Measurements from ENCODE around the gene ZNF670.

- TF ChIP-seq POLR2AphosphoS5 (IDR thresholded peaks at IDR 0.05; ENCODE audit: low read depth, low read length) = no peak
- no peak for TF ChIP-seq POLR2A (IDR thresholded peaks at IDR 0.05; ENCODE audit: low read depth, low read length)
- TF ChIP-seq TAF1 (IDR thresholded peaks at IDR 0.05; ENCODE audit: low read depth, low read length) = no peak
- no peak for TF ChIP-seq PAX5 (IDR thresholded peaks at IDR 0.05; ENCODE audit: insufficient read depth, low read length, severe bottlenecking)
Measured at GRCh38 chr1:247090455-247090854, 11.8 kb upstream of the ZNF670 start.

Measured in GM12891 (cell line).